GM12878 (cell line): ENCODE data around the gene KAT2A. TPM values are rescaled to one million over a fixed set of nuclear protein-coding genes. Genes with fewer than 3 reads are reported as not detected.

ENCODE experiments used
- ATAC-seq: fragments of 200-7000 bp; cut with Tn5 transposase; 3 replicates; pipeline ENCODE4 v1.9.1; 2020; ENCODE audit warnings: mild to moderate bottlenecking, moderate library complexity
- BruUV-seq: library from RNA; stranded (reverse); fragments of 400-500 nt; replicated peaks from 2 replicates; lab custom pipeline; 2021; lab: Mats Ljungman, UMichigan
- CTCF ChIA-PET: fragments of 300-600 bp; sonication (Branson Sonifier 250); formaldehyde crosslinking; extraction: SDS; loops from one replicate; lab custom pipeline; 2021; ENCODE audit warnings: inconsistent platforms; lab: Yijun Ruan, JAX
- POLR2A ChIA-PET: fragments of 350-600 bp; formaldehyde crosslinking; extraction: SDS; loops from one replicate; lab custom pipeline; 2021; ENCODE audit warnings: inconsistent platforms; lab: Charles Lee
- RAD21 ChIA-PET: fragments of 300-600 bp; sonication (Branson Sonifier 250); formaldehyde crosslinking; loops from one replicate; lab custom pipeline; 2023; ENCODE audit warnings: antibody characterized with exemption; ENCODE audit not compliant: unreplicated experiment; lab: Charles Lee
- SMC1A ChIA-PET: fragments of 300-600 bp; sonication (Branson Sonifier 250); formaldehyde crosslinking; loops from one replicate; lab custom pipeline; 2023; ENCODE audit not compliant: unreplicated experiment, uncharacterized antibody; lab: Charles Lee
- DNase-seq: peaks from one replicate; pipeline ENCODE4 v3.0.0-alpha.2; 2011; ENCODE audit warnings: low read depth, low spot score
- FAIRE-seq: peaks from 3 replicates; lab custom pipeline; 2011; peaks lifted over from hg19 to GRCh38; lab: Jason Lieb, UNC
- H2AFZ ChIP-seq: 2 replicates; pipeline ENCODE4 v1.6.0; 2011; ENCODE audit warnings: low read depth, low read length, control low read depth; ENCODE audit not compliant: control insufficient read depth
- H3K27ac ChIP-seq: 2 replicates; pipeline ENCODE4 v1.5.1; 2011; ENCODE audit warnings: control low read depth; ENCODE audit not compliant: control insufficient read depth, insufficient read depth
- H3K27me3 ChIP-seq, 2 experiments: replicated peaks in 1 of 2; 2 replicates each; pipeline versions ENCODE4 v1.6.0 to v1.6.1; 2011; ENCODE audit warnings: low read length in 1 of 2; ENCODE audit not compliant: control insufficient read depth in 2 of 2, insufficient read depth in 2 of 2
- H3K36me3 ChIP-seq, 2 experiments: 2 replicates each; pipeline ENCODE4 v1.5.1; 2011; ENCODE audit warnings: low read length in 1 of 2; ENCODE audit not compliant: control insufficient read depth in 2 of 2, insufficient read depth in 2 of 2
- H3K4me1 ChIP-seq: 2 replicates; pipeline ENCODE4 v1.6.1; 2011; ENCODE audit warnings: mild to moderate bottlenecking, low read length, moderate library complexity, mixed read lengths; ENCODE audit not compliant: control insufficient read depth, insufficient read depth
- H3K4me2 ChIP-seq: 2 replicates; pipeline ENCODE4 v1.6.0; 2011; ENCODE audit warnings: control low read depth; ENCODE audit not compliant: control insufficient read depth, insufficient read depth
- H3K4me3 ChIP-seq: fragments of 200-600 bp; sonication (generic); 2 replicates; pipeline ENCODE4 v1.5.1; 2016
- H3K79me2 ChIP-seq: 2 replicates; pipeline ENCODE4 v1.6.0; 2011; ENCODE audit warnings: low read length; ENCODE audit not compliant: control insufficient read depth, insufficient read depth
- H3K9ac ChIP-seq: 2 replicates; pipeline ENCODE4 v1.8.0; 2011; ENCODE audit warnings: low read length, control low read depth, mixed read lengths; ENCODE audit not compliant: control insufficient read depth, insufficient read depth
- H3K9me3 ChIP-seq: replicated peaks from 3 replicates; pipeline ENCODE4 v1.5.1; 2011; ENCODE audit warnings: mild to moderate bottlenecking, low read length; ENCODE audit not compliant: control insufficient read depth, insufficient read depth
- H4K20me1 ChIP-seq: 2 replicates; pipeline ENCODE4 v1.6.0; 2011; ENCODE audit not compliant: control insufficient read depth, insufficient read depth
- EED ChIP-seq: sonication (generic); IDR thresholded peaks from 2 replicates; pipeline ENCODE4 v1.6.1; 2016; ENCODE audit warnings: antibody characterized with exemption, low read depth
- ESRRA ChIP-seq: IDR thresholded peaks from 2 replicates; pipeline ENCODE4 v1.6.1; 2012; ENCODE audit warnings: mild to moderate bottlenecking, low read length, improper control_type of control experiment
- FOXM1 ChIP-seq: IDR thresholded peaks from 2 replicates; pipeline ENCODE4 v1.6.1; 2012; ENCODE audit warnings: low read depth, mild to moderate bottlenecking, inconsistent platforms, low read length, moderate library complexity
- HCFC1 ChIP-seq: fragments of 150-350 bp; IDR thresholded peaks from 2 replicates; pipeline ENCODE4 v1.6.1; 2014; ENCODE audit warnings: low read length
- NFIC ChIP-seq: IDR thresholded peaks from 2 replicates; pipeline ENCODE4 v1.6.1; 2012; ENCODE audit warnings: low read depth, mild to moderate bottlenecking, inconsistent platforms, low read length, moderate library complexity
- NFXL1 ChIP-seq: fragments of 450-650 bp; IDR thresholded peaks from 2 replicates; pipeline ENCODE4 v1.6.1; 2017; ENCODE audit warnings: antibody characterized with exemption, mild to moderate bottlenecking, borderline replicate concordance
- NRF1 ChIP-seq: conservative IDR thresholded peaks from 2 replicates; pipeline ENCODE4 v1.6.1; 2011; ENCODE audit warnings: mild to moderate bottlenecking, low read depth, low read length, improper control_type of control experiment
- PML ChIP-seq: IDR thresholded peaks from 2 replicates; pipeline ENCODE4 v1.6.1; 2012; ENCODE audit warnings: low read length, inconsistent platforms
- RFX5 ChIP-seq: IDR thresholded peaks from 2 replicates; pipeline ENCODE4 v1.6.1; 2011; ENCODE audit warnings: low read depth, low read length, improper control_type of control experiment
- SREBF1 ChIP-seq: IDR thresholded peaks from 2 replicates; pipeline ENCODE4 v1.6.1; 2012; ENCODE audit warnings: mild to moderate bottlenecking, low read length
- TBL1XR1 ChIP-seq: IDR thresholded peaks from 2 replicates; pipeline ENCODE4 v1.6.1; 2012; ENCODE audit warnings: low read depth, low read length, improper control_type of control experiment
- WGBS: methylation state at CpG from one replicate; pipeline ENCODE4 v1.1.6; 2016; ENCODE audit warnings: low lambda C conversion rate; ENCODE audit not compliant: insufficient replicate concordance, insufficient coverage; ENCODE audit errors: missing lambda C conversion rate; 5-methylcytosine and 5-hydroxymethylcytosine counted together
- in situ Hi-C: fragments of 300-500 bp; cut with MboI; formaldehyde crosslinking; loops from 9 replicates; pipeline ENCODE4 v1.14.3; 2018; ENCODE audit warnings: mixed read lengths
- intact Hi-C: fragments of 100-400 bp; cut with micrococcal nuclease; formaldehyde crosslinking; loops from one replicate; pipeline ENCODE4 v1.14.2; 2022; ENCODE audit not compliant: unreplicated experiment
- polyA plus RNA-seq, 11 experiments: library from polyadenylated mRNA; depleted of rRNA in 4 of 11; unstranded in 6 of 11; stranded (reverse) in 5 of 11; fragments of >200 nt; fragmentation: Nextera tagmentation in 4 of 11; fragmentation: Illumina TruSeq in 1 of 11; extraction: Ambion mirVana in 4 of 11; extraction: Trizol in 1 of 11; gene quantifications; 1 replicate in 1 of 11; 2 replicates in 10 of 11; pipeline versions ENCODE4 v1.2.1 to v1.2.3, GENCODE V29; 2011 to 2016; ENCODE audit warnings: inconsistent platforms in 2 of 11, missing spikeins in 2 of 11, low read depth in 1 of 11
- total RNA-seq, 4 experiments: library from RNA; depleted of rRNA in 3 of 4; stranded (reverse); fragments of >200 nt in 3 of 4; fragmentation: Illumina TruSeq in 1 of 4; extraction: Trizol in 1 of 4; gene quantifications; 2 replicates each; pipeline versions ENCODE4 v1.2.1 to v1.2.3, GENCODE V29; 2013 to 2021
- TF ChIP-seq, protein P1 (sequence below): IDR thresholded peaks from 2 replicates; pipeline ENCODE4 v1.6.1; 2011; ENCODE audit warnings: borderline replicate concordance, low read depth, mild to moderate bottlenecking, moderate library complexity, mixed read lengths, low read length; ENCODE audit not compliant: insufficient read depth; ENCODE audit errors: extremely low read length
- TF ChIP-seq, protein P2 (sequence below): fragments of 450-650 bp; IDR thresholded peaks from 2 replicates; pipeline ENCODE4 v1.6.1; 2017; ENCODE audit warnings: mild to moderate bottlenecking

Gene KAT2A
- total and polyA plus RNA-seq, 10 of the 15 experiments (the other 5 are each of a cell fraction or from before 2014, with no cell fraction given), result 0.85 to 47.5 (median 14.6) TPM

DNA sequence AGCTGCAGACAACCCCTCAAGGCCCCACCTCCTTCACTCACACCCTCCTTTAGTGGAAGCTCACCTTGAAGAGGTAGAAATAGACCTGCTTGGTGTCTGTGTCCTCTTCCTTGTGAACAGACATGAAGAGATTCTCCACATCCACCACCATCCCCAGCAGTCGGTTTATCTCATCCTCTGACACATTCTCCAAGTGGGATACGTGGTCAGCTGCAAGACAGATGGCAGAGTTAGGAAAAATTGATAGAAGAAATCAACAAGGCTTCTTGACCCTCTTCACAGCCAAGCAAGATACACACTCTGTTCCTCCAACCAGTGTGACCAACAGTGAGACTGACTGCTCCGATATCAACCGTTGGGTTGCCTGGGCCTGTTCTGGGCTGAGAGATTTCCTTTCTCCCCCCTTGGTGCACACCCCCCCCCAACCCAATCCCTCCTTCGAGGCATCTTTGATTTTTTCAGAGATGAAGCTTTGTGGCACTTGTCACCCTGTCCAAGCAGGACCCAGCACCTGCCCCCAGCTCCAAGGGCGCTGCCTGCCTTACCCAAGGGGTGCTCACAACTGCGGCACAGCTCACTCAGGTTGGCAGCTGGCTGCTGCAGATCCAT is 902 bp downstream of the KAT2A start:
- Histone ChIP-seq H3K4me1 (peaks cover 13% of the 10 kb centered on the region), H3K79me2 (peaks cover 2% of the 10 kb centered on the region; the same call in 1 of the 2 replicates), H4K20me1 (no peaks in the 10 kb centered on the region), H3K4me3 (peak overlapping the region; percentile 82), H3K9ac (peak overlapping the region; percentile 48; the same call in 1 of the 2 replicates), H3K4me2 (peak overlapping the region; percentile 90), H3K27ac (no peak overlapping the region), H2AFZ (no peak overlapping the region), H3K36me3 (peaks cover 6 to 8% of the 10 kb centered on the region in 2 experiments; a peak in 3 of 4 replicates), H3K9me3 (no peaks in the 10 kb centered on the region; the same call in 2 of the 3 replicates), H3K27me3 (no peaks in the 10 kb centered on the region)
- TF ChIP-seq TBL1XR1, result no peak
- TF ChIP-seq FOXM1, result no peak
- TF ChIP-seq, protein P1, sequence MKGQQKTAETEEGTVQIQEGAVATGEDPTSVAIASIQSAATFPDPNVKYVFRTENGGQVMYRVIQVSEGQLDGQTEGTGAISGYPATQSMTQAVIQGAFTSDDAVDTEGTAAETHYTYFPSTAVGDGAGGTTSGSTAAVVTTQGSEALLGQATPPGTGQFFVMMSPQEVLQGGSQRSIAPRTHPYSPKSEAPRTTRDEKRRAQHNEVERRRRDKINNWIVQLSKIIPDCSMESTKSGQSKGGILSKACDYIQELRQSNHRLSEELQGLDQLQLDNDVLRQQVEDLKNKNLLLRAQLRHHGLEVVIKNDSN, result no peak
- no peak for TF ChIP-seq NFIC
- TF ChIP-seq SREBF1, result no peak
- no peak for TF ChIP-seq PML
- no peak for TF ChIP-seq RFX5
- TF ChIP-seq, protein P2, sequence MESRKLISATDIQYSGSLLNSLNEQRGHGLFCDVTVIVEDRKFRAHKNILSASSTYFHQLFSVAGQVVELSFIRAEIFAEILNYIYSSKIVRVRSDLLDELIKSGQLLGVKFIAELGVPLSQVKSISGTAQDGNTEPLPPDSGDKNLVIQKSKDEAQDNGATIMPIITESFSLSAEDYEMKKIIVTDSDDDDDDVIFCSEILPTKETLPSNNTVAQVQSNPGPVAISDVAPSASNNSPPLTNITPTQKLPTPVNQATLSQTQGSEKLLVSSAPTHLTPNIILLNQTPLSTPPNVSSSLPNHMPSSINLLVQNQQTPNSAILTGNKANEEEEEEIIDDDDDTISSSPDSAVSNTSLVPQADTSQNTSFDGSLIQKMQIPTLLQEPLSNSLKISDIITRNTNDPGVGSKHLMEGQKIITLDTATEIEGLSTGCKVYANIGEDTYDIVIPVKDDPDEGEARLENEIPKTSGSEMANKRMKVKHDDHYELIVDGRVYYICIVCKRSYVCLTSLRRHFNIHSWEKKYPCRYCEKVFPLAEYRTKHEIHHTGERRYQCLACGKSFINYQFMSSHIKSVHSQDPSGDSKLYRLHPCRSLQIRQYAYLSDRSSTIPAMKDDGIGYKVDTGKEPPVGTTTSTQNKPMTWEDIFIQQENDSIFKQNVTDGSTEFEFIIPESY, result no peak
- TF ChIP-seq ESRRA, result no peak
- TF ChIP-seq HCFC1, result no peak
- no peak for TF ChIP-seq NRF1
- no peak for TF ChIP-seq EED
- TF ChIP-seq NFXL1, result no peak
- SMC1A ChIA-PET, result interaction anchor here (0.9 to 5.2 kb wide), 10 partner anchors 10 to 156 kb away, joined by 3 to 53 read pairs (median 4); partner anchors contain the start of genes CNP, KCNH4 and NKIRAS2
- 32% methylated on average over 7 of the region's 7 CpGs for WGBS
- in situ Hi-C loops (no loop called here), intact Hi-C loops (no loop called here)
- CTCF ChIA-PET, result interaction anchor here (0.6 to 7.1 kb wide), 20 partner anchors 9 to 406 kb away, joined by 3 to 138 read pairs (median 5); partner anchors contain the start of genes CNP, KCNH4, NKIRAS2 and RAB5C
- no TSS peak for BruUV-seq
- peak; percentile 31 for FAIRE-seq
- POLR2A ChIA-PET, result interaction anchor here (0.5 to 3.0 kb wide), 12 partner anchors 8 to 216 kb away, joined by 3 to 15 read pairs (median 6); partner anchors contain the start of genes CNP, DHX58 and KCNH4
- 0 out of 3 replicates have a peak, but pooled peaks have one; percentile 2 for ATAC-seq
- RAD21 ChIA-PET, result interaction anchor here (0.6 to 4.7 kb wide), 18 partner anchors 10 to 416 kb away, joined by 3 to 78 read pairs (median 4); partner anchors contain the start of genes KCNH4 and NAGLU
- no peak for DNase-seq
